ENCODE results near the gene FANCC.
A peak's percentile ranks its signal among the peaks of the same experiment; 100 is the strongest.

Gene FANCC

GRCh38 chr9:95118596-95118995 lies 198.9 kb downstream of the FANCC start:
- DNase-seq (ENCODE audit: low spot score): no peak

DNA sequence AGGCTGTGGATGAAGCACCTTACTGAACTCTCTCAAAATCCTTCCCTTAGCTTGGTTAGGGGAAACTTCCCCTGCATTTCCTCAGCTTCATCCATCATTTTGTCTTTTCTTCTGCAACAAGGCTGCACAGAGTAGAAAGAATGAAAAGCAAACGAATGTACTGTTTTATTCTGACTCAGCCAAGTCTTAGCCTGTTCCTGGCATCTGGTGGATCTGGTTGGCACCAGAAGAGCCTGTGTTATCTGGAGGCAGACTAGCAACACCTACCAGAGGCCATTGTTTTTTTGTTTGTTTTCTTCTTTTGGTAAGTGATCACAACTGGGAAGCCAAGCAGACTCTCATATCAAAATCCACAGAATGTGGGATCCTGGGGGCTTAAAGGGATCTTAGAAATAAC lies 200.7 kb downstream of the FANCC start:
- no peak for DNase-seq (ENCODE audit: low spot score)

DNA sequence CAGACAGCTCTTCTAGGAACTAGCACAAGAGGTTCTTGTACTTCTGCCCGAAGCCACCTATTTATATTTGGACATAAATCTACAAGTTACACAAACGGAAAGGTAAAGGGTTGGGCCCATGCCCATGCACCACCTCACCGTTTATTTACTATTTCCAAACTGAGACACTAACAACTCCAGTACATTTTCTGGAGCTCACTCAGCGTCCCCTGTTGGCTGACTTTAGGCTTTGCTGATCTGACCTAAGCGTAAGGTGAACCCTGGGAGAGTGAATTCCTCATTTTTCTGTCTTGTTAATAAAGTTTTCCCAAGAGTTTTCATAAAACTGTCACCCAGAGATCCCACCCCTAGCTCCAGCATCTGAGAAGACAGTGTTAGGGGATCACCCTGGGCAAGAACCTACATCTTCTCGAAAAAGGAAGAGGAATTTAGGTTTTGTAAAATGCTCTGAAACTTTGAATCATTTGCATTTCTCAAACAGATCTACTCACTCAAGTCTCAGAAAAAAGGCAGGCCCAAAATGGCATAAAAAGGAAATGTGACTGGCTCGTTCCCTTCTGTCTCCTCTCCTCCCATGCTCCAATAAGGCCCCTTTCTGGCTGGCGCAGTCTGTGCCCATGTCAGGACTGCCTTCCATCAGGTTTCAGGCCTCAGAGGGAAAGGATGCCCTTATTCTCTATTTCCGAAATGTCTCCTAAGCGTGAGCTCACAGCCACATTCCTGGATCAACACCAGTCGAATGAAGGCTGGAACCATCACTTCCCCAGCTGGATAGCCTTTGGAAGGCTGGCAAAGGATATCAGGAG lies 201.3 kb downstream of the FANCC start:
- no peak for DNase-seq (ENCODE audit: low spot score)

DNA sequence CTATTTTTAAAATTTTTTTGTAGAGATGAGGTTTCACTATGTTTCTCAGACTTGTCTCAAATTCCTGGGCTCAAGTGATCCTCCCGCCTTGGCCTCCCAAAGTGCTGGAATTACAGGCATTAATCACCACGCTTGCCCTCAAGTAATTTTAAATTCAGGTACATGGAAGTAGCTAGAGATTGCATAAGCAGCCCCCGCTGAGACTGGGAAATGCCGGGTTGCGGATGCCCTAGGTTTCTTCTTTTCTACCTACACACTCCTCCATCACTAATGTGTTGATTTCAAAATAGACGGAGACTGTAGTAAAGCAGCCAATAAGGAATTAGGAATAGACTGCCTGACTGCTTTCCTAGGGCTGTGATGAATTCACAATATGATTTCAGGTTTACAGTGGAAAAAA lies 202.4 kb downstream of the FANCC start:
- DNase-seq (ENCODE audit: low spot score): no peak

DNA sequence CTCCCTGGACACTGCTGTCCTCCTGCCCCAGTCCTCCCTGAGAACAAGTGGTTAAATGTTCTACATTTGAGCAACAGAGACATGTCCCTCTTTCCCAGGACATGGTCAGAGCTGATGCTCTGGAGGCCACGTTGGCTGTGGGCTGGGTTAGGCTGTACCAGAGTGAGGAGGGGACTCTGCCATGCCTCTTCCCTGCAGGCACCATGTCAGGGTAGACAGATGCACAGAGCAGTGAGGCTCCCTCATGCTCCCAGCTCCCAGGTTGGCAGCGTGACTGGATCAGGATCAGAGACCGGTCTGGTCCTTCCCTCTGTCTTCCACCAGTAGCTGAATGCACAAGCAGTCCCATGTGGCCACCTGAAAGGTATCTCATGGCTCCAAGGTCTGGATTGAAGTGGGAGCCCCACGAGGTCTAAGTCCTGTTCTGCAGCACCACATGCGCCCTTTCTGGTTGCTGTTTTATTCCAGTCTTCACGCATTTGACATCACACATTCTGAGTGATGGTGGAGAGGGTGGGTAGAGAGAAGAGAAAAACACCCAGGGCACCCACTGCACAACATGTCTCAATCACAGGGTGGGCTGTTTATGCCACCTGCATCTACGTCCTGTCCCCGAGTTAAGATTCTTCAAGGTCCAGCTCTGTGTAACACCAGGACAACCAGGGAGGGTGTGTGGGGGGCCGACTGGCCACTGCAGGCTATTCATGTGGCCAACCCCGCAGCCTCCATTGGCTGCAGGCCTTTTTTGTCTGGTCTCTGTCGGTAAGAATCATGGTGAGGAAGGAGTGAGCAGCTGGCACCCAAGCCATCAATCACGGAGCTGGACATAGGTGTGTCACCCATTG lies 204.9 kb downstream of the FANCC start:
- DNase-seq (ENCODE audit: low spot score): no peak

- DNase-seq (ENCODE audit: low spot score): no peak
Observed at GRCh38 chr9:95111716-95112115, 205.8 kb downstream of the FANCC start.

DNA sequence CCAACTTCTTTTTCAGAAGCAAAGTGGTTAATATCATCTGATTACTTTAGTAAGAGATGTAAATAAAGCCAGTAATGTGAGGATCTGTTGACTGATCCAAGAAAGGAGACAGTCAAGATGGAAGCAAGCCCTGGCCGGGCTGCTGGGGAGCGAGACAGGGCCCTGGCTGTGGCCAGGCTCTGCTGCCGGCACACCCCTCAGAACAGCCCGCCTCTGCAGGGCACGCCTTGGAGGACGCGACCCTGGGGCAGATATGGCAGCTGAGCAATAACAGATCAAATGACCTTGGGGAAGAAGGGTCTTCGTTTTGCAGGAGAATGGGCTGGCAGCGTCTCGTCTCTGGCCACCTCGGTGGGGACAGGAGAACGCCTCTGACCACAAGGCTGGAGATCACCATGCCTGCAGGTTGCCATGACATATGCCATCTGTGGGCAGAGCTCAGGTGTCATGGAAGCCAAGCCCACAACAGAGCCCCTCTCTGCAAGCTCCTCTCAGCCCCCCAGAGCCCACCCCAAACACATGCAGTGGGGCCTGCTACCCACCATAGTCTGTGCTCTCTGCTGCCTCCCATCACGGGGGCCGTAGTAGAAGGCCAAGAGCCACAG lies 206.5 kb downstream of the FANCC start:
- no peak for DNase-seq (ENCODE audit: low spot score)

DNA sequence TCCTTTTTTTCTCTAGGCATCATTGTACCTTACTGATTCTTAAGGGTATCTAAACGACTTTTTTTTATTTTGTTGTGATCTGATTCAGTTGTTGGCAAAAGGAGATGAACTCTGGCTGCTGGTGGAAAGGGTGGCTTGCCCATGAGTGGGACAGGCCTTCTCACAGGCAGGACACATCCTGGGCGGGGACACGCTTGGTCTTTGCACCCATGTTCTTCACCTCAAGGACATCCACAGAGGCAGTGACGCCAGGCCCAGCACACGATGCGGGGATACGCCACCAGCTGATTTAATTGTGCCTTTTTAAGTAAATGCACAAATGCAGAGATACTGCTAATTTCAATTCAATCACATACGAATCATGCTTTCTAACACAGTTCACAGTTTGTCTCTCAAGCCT lies 208.1 kb downstream of the FANCC start:
- no peak for DNase-seq (ENCODE audit: low spot score)

DNA sequence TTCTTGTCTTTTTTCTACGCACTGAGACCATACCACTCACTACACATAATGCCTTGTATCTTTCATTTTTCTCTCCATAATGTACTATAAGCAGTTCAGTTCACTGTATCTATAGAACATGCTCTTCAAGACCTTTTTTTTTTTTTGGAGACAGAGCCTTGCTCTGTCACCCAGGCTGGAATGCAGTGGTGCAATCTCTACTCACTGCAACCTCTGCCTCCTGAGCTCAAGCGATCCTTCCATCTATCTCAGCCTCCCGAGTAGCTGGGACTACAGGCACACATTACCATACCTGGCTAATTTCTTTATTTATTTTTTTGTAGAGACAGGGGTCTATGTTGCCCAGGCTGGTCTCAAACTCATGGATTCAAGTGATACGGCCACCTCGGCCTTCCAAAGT lies 208.7 kb downstream of the FANCC start:
- no peak for DNase-seq (ENCODE audit: low spot score)

DNA sequence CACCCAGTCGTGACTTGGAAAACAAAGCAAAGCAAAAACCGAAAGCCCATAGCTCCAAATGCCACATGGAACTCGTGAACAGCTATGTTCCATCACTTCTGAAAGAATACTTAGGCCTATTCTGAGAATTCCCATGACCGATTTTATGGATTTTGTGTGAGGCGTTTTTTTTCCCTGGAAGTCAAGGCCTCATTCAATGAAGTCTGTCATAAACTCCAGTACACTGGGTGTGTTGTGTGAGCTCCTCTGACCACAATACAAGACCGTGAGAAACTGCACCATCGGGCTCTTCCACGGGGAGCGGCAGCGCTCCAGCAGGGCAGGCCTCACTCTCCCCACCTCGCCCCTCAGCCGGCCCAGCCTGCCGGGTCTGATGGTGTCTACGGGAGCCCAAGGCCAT lies 209.5 kb downstream of the FANCC start:
- no peak for DNase-seq (ENCODE audit: low spot score)

DNA sequence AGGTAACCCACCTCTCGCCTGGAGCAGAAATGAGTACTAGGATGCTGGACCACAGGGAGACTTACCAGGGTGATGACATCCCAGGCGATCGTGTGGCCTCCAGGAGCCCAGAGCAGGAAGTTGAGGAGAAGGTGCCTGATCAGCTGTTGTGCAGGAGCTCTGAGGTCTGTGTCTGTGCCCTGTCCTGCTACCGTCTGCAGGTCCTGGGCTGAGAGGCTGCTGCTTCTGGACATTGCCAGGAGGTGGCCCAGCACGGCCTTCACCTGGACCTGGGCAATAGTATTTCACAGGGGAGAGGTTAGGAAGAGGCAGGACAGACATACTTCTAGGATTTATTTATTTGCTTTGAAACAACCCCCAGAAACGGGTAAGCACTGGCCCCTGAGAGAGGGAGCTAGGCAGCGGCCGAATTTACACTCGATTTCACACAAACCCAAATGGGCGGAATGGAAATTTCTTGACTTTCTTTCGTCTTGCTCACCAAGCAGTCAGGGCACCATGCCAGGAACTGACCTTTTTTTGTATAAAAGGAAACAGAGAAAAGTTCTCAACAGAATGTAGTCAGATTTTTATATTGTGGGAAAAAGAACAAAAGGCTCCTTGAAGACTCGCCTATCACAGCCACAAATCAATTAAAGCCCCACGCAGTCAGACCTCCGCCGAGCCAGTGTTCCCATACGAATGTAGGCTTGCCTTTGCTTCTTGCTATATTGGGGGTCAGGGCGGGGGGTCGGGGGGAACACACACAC lies 210.3 kb downstream of the FANCC start:
- DNase-seq (ENCODE audit: low spot score): no peak

GRCh38 chr9:95105519-95106287 lies 211.8 kb downstream of the FANCC start:
- DNase-seq (ENCODE audit: low spot score): no peak

- no peak for DNase-seq (ENCODE audit: low spot score)
Observed at GRCh38 chr9:95104980-95105379, 212.5 kb downstream of the FANCC start.

DNA sequence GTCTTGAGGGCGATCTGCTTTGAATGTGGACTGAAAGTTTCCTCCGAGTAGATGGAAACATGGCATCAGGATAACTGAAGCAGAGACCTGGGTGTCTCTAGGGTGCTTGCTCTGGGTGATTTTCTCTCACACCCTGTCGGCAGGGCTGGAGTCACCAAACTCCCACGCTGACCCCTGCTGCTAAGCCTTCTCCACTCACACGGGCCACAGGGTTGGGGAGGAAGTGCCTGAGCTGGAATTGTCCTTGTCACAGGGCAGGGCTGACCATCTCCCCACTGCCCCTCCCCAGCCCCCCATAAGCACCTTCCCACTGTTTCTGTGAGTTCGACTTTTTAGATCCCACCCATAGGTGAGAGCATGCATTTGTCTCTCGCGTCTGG lies 212.9 kb downstream of the FANCC start:
- DNase-seq (ENCODE audit: low spot score): no peak

DNA sequence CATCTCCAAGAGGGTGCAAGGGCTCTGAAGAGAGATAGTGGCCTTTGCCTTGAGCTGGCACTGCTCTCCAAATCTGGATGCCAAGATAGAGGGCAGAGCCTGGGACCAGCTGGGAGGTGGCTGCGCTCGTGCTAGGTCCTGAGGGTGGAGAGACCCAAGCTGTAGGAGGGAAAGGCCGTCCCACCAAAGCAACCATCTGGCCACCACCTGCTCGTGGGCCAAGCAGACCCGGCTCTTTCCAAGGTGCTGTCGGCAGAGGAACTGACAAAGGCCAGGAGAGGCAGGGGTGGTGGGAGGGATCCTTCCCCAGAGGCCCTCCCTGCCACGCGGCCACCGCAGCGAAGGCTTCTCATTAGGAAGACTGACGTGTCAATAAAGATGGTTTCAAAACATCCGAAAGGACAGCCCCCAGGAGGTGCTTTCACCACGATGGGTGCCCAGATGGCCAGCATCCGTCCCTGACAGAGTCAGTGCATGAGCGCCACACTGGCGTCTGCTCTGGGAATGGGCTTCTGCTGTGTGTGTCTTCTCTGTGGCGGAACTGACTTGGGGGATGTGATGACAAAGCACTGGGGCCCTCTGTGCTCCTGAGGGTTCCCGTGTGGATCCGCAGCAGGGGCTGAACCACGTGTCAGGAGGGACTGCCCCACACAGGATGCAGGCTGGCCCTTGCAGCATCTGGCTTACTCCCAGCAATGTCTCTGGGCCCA lies 213.5 kb downstream of the FANCC start:
- no peak for DNase-seq (ENCODE audit: low spot score)

- DNase-seq (ENCODE audit: low spot score): peak; percentile 22
Observed at GRCh38 chr9:95103281-95103771, 214.2 kb downstream of the FANCC start.

GRCh38 chr9:95102572-95102971 lies 214.9 kb downstream of the FANCC start:
- no peak for DNase-seq (ENCODE audit: low spot score)

GRCh38 chr9:95102001-95102433 lies 215.5 kb downstream of the FANCC start:
- no peak for DNase-seq (ENCODE audit: low spot score)

DNA sequence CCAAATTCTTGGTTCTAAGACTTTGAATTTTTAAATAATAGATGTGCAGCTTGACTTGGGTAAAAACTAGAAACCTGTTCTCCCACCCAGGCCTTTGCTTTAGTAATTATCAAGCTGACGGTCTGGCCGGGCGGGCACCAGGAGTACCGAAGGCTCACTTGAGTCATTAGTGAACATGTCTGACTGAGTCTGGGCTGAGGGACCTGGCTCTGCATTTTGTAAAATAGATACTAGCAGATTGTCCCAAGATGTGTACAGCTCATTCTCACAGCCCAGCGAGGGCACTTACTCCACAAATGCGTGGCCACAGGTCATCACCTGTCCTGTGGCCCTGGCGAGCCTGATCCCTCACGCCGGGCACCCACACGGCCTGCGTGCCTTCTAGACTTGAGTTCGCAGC lies 216.2 kb downstream of the FANCC start:
- no peak for DNase-seq (ENCODE audit: low spot score)

DNA sequence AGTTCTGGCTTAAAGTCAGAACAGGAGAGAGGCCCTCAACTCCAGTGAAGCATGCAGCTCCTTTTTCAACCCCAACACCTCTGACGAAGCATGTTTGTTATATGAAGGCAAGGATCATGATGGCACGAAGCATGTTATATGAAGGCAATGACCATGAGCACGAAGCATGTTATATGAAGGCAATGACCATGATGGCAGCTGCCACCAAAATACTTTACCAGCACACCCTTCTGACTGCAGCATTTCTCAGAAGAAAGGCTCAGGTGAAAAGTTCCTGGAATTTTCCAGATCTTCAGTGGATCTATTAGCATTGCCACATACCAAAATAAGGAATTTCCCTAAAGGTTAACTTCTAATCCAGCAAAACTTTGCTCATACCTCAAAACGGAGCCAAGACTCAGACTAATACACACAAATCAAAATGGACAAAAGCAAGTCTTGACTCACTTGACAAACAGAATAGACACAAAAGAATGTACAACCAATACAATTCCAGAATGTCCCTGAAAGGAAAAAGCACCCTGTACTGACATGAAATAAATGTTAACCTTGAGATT lies 217.4 kb downstream of the FANCC start:
- DNase-seq (ENCODE audit: low spot score): peak; percentile 30

Data from AG08395 (cell line).